KMS-11 (cell line): Measurements from ENCODE around the gene ACR.
"Not testable (repeated sequence)": the region's sequence is repeated elsewhere in the genome, so short reads cannot be mapped to it uniquely, and the experiment has no call there.

ENCODE experiments used
- H2AFZ ChIP-seq: fragments of 200-600 bp; sonication (generic); 2 replicates; pipeline ENCODE4 v1.6.1; 2016; ENCODE audit warnings: antibody characterized with exemption, mixed run types, low read depth
- H3K27ac ChIP-seq: fragments of 200-600 bp; sonication (generic); 2 replicates; pipeline ENCODE4 v1.6.1; 2016; ENCODE audit warnings: mild to moderate bottlenecking, mixed run types
- H3K27me3 ChIP-seq: fragments of 200-600 bp; sonication (generic); 2 replicates; pipeline ENCODE4 v1.6.1; 2017; ENCODE audit warnings: mild to moderate bottlenecking, low read depth, mixed run types, moderate library complexity; ENCODE audit not compliant: insufficient read depth
- H3K36me3 ChIP-seq: fragments of 200-600 bp; sonication (generic); 2 replicates; pipeline ENCODE4 v1.6.1; 2017; ENCODE audit warnings: mild to moderate bottlenecking, mixed run types; ENCODE audit not compliant: insufficient read depth
- H3K4me1 ChIP-seq: fragments of 200-600 bp; sonication (generic); 2 replicates; pipeline ENCODE4 v1.6.1; 2016; ENCODE audit warnings: mild to moderate bottlenecking, low read depth, mixed run types; ENCODE audit not compliant: poor library complexity, severe bottlenecking
- H3K4me2 ChIP-seq: fragments of 200-600 bp; sonication (generic); 2 replicates; pipeline ENCODE4 v1.7.0; 2016; ENCODE audit warnings: mild to moderate bottlenecking, mixed run types
- H3K4me3 ChIP-seq: fragments of 200-600 bp; sonication (generic); IDR thresholded peaks from 2 replicates; pipeline ENCODE4 v1.6.1; 2017; ENCODE audit warnings: low read depth, low read length, mixed read lengths; ENCODE audit not compliant: insufficient read depth
- H3K79me2 ChIP-seq: fragments of 200-600 bp; sonication (generic); 2 replicates; pipeline ENCODE4 v1.6.1; 2016; ENCODE audit warnings: low read depth, mixed run types; ENCODE audit not compliant: insufficient read depth
- H3K9ac ChIP-seq: fragments of 200-600 bp; sonication (generic); 2 replicates; pipeline ENCODE4 v1.6.1; 2016; ENCODE audit warnings: mild to moderate bottlenecking, mixed run types
- H4K20me1 ChIP-seq: fragments of 200-600 bp; sonication (generic); 2 replicates; pipeline ENCODE4 v1.6.1; 2016; ENCODE audit warnings: mild to moderate bottlenecking, mixed run types; ENCODE audit not compliant: insufficient read depth

Gene ACR

GRCh38 chr22:50785289-50785688, 47.3 kb downstream of the ACR start:
- H3K4me1 ChIP-seq, result not testable (repeated sequence)

GRCh38 chr22:50786936-50787335, 48.9 kb downstream of the ACR start:
- not testable (repeated sequence) for H3K4me2 ChIP-seq, H3K4me1 ChIP-seq, H3K27ac ChIP-seq, H4K20me1 ChIP-seq, H3K9ac ChIP-seq, H2AFZ ChIP-seq, H3K4me3 ChIP-seq, H3K79me2 ChIP-seq, H3K36me3 ChIP-seq, H3K27me3 ChIP-seq

More at GRCh38 chr22:50785289-50785688, 47.3 kb downstream of the ACR start:
- H3K4me2 ChIP-seq, H2AFZ ChIP-seq, H3K4me3 ChIP-seq, H3K27me3 ChIP-seq, H3K79me2 ChIP-seq, H3K36me3 ChIP-seq, H4K20me1 ChIP-seq, H3K9ac ChIP-seq, H3K27ac ChIP-seq: not testable (repeated sequence)
